MM.1S (cell line): ENCODE results near the gene SIRPA.

Experiments
- DNase-seq: peaks from one replicate; pipeline ENCODE4 v3.0.0-alpha.2; 2015
- H2AFZ ChIP-seq: fragments of 300-600 bp; sonication (generic); 2 replicates; pipeline ENCODE4 v1.6.0; 2016; ENCODE audit warnings: antibody characterized with exemption, low read length
- H3F3A ChIP-seq: fragments of 300-600 bp; sonication (generic); 2 replicates; pipeline ENCODE4 v1.6.1; 2016; ENCODE audit warnings: mild to moderate bottlenecking, antibody characterized with exemption, low read length, moderate library complexity, mixed read lengths; ENCODE audit not compliant: insufficient read depth
- H3K27ac ChIP-seq: fragments of 300-600 bp; sonication (generic); 2 replicates; pipeline ENCODE4 v1.5.1; 2016; ENCODE audit warnings: mild to moderate bottlenecking, low read length
- H3K27me3 ChIP-seq: fragments of 300-600 bp; sonication (generic); replicated peaks from 2 replicates; pipeline ENCODE4 v1.6.0; 2016; ENCODE audit warnings: low read length; ENCODE audit not compliant: insufficient read depth
- H3K36me3 ChIP-seq: fragments of 300-600 bp; sonication (generic); replicated peaks from 2 replicates; pipeline ENCODE4 v1.6.1; 2016; ENCODE audit warnings: mild to moderate bottlenecking, low read length, mixed read lengths; ENCODE audit not compliant: insufficient read depth
- H3K4me1 ChIP-seq: fragments of 300-600 bp; sonication (generic); 2 replicates; pipeline ENCODE4 v1.6.1; 2016; ENCODE audit warnings: low read length, mixed read lengths
- H3K4me2 ChIP-seq: fragments of 300-600 bp; sonication (generic); 2 replicates; pipeline ENCODE4 v1.6.0; 2016; ENCODE audit warnings: low read depth, low read length
- H3K4me3 ChIP-seq: fragments of 300-600 bp; sonication (generic); 2 replicates; pipeline ENCODE4 v1.5.1; 2016; ENCODE audit warnings: low read length, mixed read lengths
- H3K79me2 ChIP-seq: fragments of 300-600 bp; sonication (generic); 2 replicates; pipeline ENCODE4 v1.6.1; 2016; ENCODE audit warnings: mixed run types, low read length, mixed read lengths
- H3K9ac ChIP-seq: fragments of 300-600 bp; sonication (generic); 2 replicates; pipeline ENCODE4 v1.6.1; 2016; ENCODE audit warnings: low read length, mixed read lengths
- H3K9me2 ChIP-seq: fragments of 300-600 bp; sonication (generic); replicated peaks from 2 replicates; pipeline ENCODE4 v1.6.1; 2016; ENCODE audit warnings: mild to moderate bottlenecking, low read length, mixed read lengths; ENCODE audit not compliant: insufficient read depth
- H3K9me3 ChIP-seq: fragments of 300-600 bp; sonication (generic); replicated peaks from 2 replicates; pipeline ENCODE4 v1.6.1; 2016; ENCODE audit warnings: mild to moderate bottlenecking, low read length, mixed read lengths; ENCODE audit not compliant: insufficient read depth
- H4K20me1 ChIP-seq: fragments of 300-600 bp; sonication (generic); 2 replicates; pipeline ENCODE4 v1.6.1; 2016; ENCODE audit warnings: mild to moderate bottlenecking, low read length, moderate library complexity, mixed read lengths; ENCODE audit not compliant: insufficient read depth
- EZH2 ChIP-seq: fragments of 300-600 bp; sonication (generic); optimal IDR thresholded peaks from 2 replicates; pipeline ENCODE3; 2017; ENCODE audit warnings: low read depth, mild to moderate bottlenecking, antibody characterized with exemption, low read length, mixed read lengths
- EZH2phosphoT487 ChIP-seq: fragments of 300-600 bp; sonication (generic); IDR thresholded peaks from 2 replicates; pipeline ENCODE4 v1.6.1; 2018; ENCODE audit warnings: antibody characterized with exemption, low read length
- TF ChIP-seq, protein P1 (sequence below): fragments of 300-600 bp; sonication (generic); IDR thresholded peaks from 2 replicates; pipeline ENCODE4 v1.5.1; 2016; ENCODE audit warnings: antibody characterized with exemption, low read length, mixed read lengths

Gene SIRPA

GRCh38 chr20:1926237-1926636 lies 31.0 kb downstream of the SIRPA start:
- no peak for TF ChIP-seq EZH2
- TF ChIP-seq, protein P1, sequence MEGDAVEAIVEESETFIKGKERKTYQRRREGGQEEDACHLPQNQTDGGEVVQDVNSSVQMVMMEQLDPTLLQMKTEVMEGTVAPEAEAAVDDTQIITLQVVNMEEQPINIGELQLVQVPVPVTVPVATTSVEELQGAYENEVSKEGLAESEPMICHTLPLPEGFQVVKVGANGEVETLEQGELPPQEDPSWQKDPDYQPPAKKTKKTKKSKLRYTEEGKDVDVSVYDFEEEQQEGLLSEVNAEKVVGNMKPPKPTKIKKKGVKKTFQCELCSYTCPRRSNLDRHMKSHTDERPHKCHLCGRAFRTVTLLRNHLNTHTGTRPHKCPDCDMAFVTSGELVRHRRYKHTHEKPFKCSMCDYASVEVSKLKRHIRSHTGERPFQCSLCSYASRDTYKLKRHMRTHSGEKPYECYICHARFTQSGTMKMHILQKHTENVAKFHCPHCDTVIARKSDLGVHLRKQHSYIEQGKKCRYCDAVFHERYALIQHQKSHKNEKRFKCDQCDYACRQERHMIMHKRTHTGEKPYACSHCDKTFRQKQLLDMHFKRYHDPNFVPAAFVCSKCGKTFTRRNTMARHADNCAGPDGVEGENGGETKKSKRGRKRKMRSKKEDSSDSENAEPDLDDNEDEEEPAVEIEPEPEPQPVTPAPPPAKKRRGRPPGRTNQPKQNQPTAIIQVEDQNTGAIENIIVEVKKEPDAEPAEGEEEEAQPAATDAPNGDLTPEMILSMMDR, result no peak
- no peak for TF ChIP-seq EZH2phosphoT487
- Histone ChIP-seq H3K4me1 (no peaks in the 10 kb centered on the region), H3F3A (no peaks in the 10 kb centered on the region), H3K36me3 (no peaks in the 10 kb centered on the region), H3K9me3 (no peaks in the 10 kb centered on the region), H3K79me2 (no peaks in the 10 kb centered on the region), H3K4me2 (no peak overlapping the region), H3K4me3 (no peak overlapping the region), H3K27ac (no peak overlapping the region), H3K9me2 (no peaks in the 10 kb centered on the region), H2AFZ (no peak overlapping the region), H3K27me3 (no peaks in the 10 kb centered on the region), H3K9ac (no peak overlapping the region), H4K20me1 (no peaks in the 10 kb centered on the region)
- DNase-seq, result no peak

- Histone ChIP-seq H3K79me2 (no peaks in the 10 kb centered on the region), H3K9ac (no peak overlapping the region), H4K20me1 (no peaks in the 10 kb centered on the region), H3F3A (no peaks in the 10 kb centered on the region), H3K4me1 (no peaks in the 10 kb centered on the region), H2AFZ (no peak overlapping the region), H3K27me3 (no peaks in the 10 kb centered on the region), H3K27ac (no peak overlapping the region), H3K9me2 (no peaks in the 10 kb centered on the region), H3K9me3 (no peaks in the 10 kb centered on the region), H3K4me3 (no peak overlapping the region), H3K4me2 (no peak overlapping the region), H3K36me3 (no peaks in the 10 kb centered on the region)
- no peak for TF ChIP-seq EZH2
- TF ChIP-seq EZH2phosphoT487, result no peak
- TF ChIP-seq, protein P1, result no peak
- DNase-seq, result no peak
Observed at GRCh38 chr20:1927217-1927616, 32.0 kb downstream of the SIRPA start.

DNA sequence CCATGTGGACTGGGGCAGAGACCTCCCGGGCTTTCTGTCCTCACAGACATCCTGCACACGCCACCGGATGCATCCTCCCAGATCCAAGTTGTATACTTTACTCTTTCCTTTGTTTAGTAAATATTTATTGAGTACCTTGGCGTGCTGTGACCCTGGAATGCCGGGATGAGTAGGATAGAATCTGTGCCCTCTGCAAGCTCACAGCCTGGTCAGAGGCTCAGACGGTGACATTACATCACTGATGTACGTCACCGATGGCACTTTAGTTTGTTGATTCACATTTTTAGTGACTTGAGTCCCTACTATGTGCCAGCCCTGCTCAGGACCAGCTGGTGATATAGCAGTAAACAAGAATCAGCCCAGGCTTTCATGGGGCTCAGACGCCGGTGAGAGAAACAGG lies 32.9 kb downstream of the SIRPA start:
- Histone ChIP-seq H3K79me2 (no peaks in the 10 kb centered on the region), H3K9me2 (no peaks in the 10 kb centered on the region), H3K36me3 (no peaks in the 10 kb centered on the region), H3K27ac (no peak overlapping the region), H3K9me3 (no peaks in the 10 kb centered on the region), H3K4me3 (no peak overlapping the region), H3F3A (no peaks in the 10 kb centered on the region), H3K4me2 (no peak overlapping the region), H3K9ac (no peak overlapping the region), H2AFZ (no peak overlapping the region), H3K4me1 (no peaks in the 10 kb centered on the region), H4K20me1 (no peaks in the 10 kb centered on the region), H3K27me3 (no peaks in the 10 kb centered on the region)
- TF ChIP-seq EZH2 (no peak), EZH2phosphoT487 (no peak)
- TF ChIP-seq, protein P1, result no peak
- DNase-seq, result no peak

- no peak overlapping the region for H3K4me3 ChIP-seq
- no peak overlapping the region for H3K27ac ChIP-seq
- no peaks in the 10 kb centered on the region for H3F3A ChIP-seq
- no peaks in the 10 kb centered on the region for H3K9me2 ChIP-seq
- H3K9ac ChIP-seq, result no peak overlapping the region
- H3K9me3 ChIP-seq, result no peaks in the 10 kb centered on the region
- H2AFZ ChIP-seq, result no peak overlapping the region
- H3K79me2 ChIP-seq, result no peaks in the 10 kb centered on the region
- TF ChIP-seq EZH2phosphoT487, result no peak
- TF ChIP-seq, protein P1, result no peak
- TF ChIP-seq EZH2, result no peak
- H3K36me3 ChIP-seq, result no peaks in the 10 kb centered on the region
- H3K27me3 ChIP-seq, result no peaks in the 10 kb centered on the region
- H4K20me1 ChIP-seq, result no peaks in the 10 kb centered on the region
- H3K4me1 ChIP-seq, result no peaks in the 10 kb centered on the region
- no peak for DNase-seq
- H3K4me2 ChIP-seq, result no peak overlapping the region
Observed at GRCh38 chr20:1928782-1929181, 33.6 kb downstream of the SIRPA start.
